K562 (cell line): ENCODE results near the gene MYBL2. TPM values are rescaled to one million over a fixed set of nuclear protein-coding genes. Genes with fewer than 3 reads are reported as not detected.

Experiments
- ATAC-seq: fragments of 200-7000 bp; cut with Tn5 transposase; 3 replicates; pipeline ENCODE4 v1.9.1; 2020; ENCODE audit warnings: moderate library complexity
- BruUV-seq: library from RNA; stranded (reverse); fragments of 400-500 nt; replicated peaks from 2 replicates; lab custom pipeline; 2021; lab: Mats Ljungman, UMichigan
- CTCF ChIA-PET: fragments of 300-600 bp; formaldehyde crosslinking; extraction: SDS; loops from one replicate; lab custom pipeline; 2021; ENCODE audit warnings: low intra/inter-chr PET ratio; lab: Yijun Ruan, JAX
- POLR2A ChIA-PET: fragments of 300-600, 350-650 bp; sonication (Branson Sonifier 250); formaldehyde crosslinking; extraction: SDS; loops from one replicate; lab custom pipeline; 2021; ENCODE audit warnings: antibody characterized with exemption, inconsistent platforms; lab: Yijun Ruan, JAX
- DNase-seq, 4 experiments: peaks; one replicate each; pipeline versions ENCODE4 v3.0.0 to v3.0.0-alpha.2; 2011 to 2018; ENCODE audit warnings: low spot score in 3 of 4, mixed read lengths in 3 of 4; ENCODE audit errors: extremely low read depth in 1 of 4
- FAIRE-seq: peaks from 2 replicates; lab custom pipeline; 2011; peaks lifted over from hg19 to GRCh38; lab: Jason Lieb, UNC
- H2AFZ ChIP-seq: 2 replicates; pipeline ENCODE4 v1.6.0; 2011; ENCODE audit warnings: low read depth, low read length, control low read depth, inconsistent platforms
- H3K27ac ChIP-seq: fragments of 200-600 bp; 3 replicates; pipeline ENCODE4 v1.8.0; 2011; ENCODE audit warnings: low read depth, mild to moderate bottlenecking, control low read depth, inconsistent platforms, low read length, moderate library complexity, mixed read lengths; ENCODE audit errors: extremely low read depth
- H3K27me3 ChIP-seq, 2 experiments: fragments of 300-600 bp in 1 of 2; 2 replicates in 1 of 2; 3 replicates in 1 of 2; pipeline versions ENCODE4 v1.6.0 to v1.8.0; 2011; ENCODE audit warnings: inconsistent platforms in 2 of 2, low read length in 2 of 2, mild to moderate bottlenecking in 1 of 2, mixed read lengths in 1 of 2, moderate library complexity in 1 of 2; ENCODE audit not compliant: control insufficient read depth in 2 of 2, insufficient read depth in 2 of 2
- H3K36me3 ChIP-seq: fragments of 300-600 bp; 3 replicates; pipeline ENCODE4 v1.8.0; 2011; ENCODE audit warnings: mild to moderate bottlenecking, low read length, inconsistent platforms; ENCODE audit not compliant: control insufficient read depth, insufficient read depth
- H3K4me1 ChIP-seq, 2 experiments: fragments of 200-600 bp in 1 of 2; replicated peaks in 1 of 2; 2 replicates in 1 of 2; 3 replicates in 1 of 2; pipeline versions ENCODE4 v1.5.1 to v1.8.0; 2011; ENCODE audit warnings: inconsistent platforms in 2 of 2, low read length in 2 of 2, mild to moderate bottlenecking in 1 of 2, mixed read lengths in 1 of 2, moderate library complexity in 1 of 2; ENCODE audit not compliant: control insufficient read depth in 2 of 2, insufficient read depth in 2 of 2
- H3K4me2 ChIP-seq: 2 replicates; pipeline ENCODE4 v1.6.1; 2011; ENCODE audit warnings: low read length, control low read depth, inconsistent platforms, mixed read lengths; ENCODE audit not compliant: insufficient read depth
- H3K4me3 ChIP-seq: fragments of 200-600 bp; sonication (generic), shearing (Covaris generic); 2 replicates; pipeline ENCODE4 v1.5.1; 2016; ENCODE audit warnings: control low read depth, inconsistent platforms
- H3K79me2 ChIP-seq: fragments of 200-600 bp; 3 replicates; pipeline ENCODE4 v1.8.0; 2011; ENCODE audit warnings: low read length, inconsistent platforms; ENCODE audit not compliant: control insufficient read depth, insufficient read depth
- H3K9ac ChIP-seq, 2 experiments: 2 replicates each; pipeline versions ENCODE4 v1.6.0 to v1.6.1; 2011; ENCODE audit warnings: low read depth in 2 of 2, low read length in 2 of 2, control low read depth in 1 of 2, inconsistent platforms in 1 of 2, mild to moderate bottlenecking in 1 of 2, mixed read lengths in 1 of 2; ENCODE audit not compliant: insufficient read depth in 1 of 2
- H3K9me1 ChIP-seq: one replicate; pipeline ENCODE4 v1.6.0; 2011; ENCODE audit warnings: inconsistent platforms, mild to moderate bottlenecking, low read length, moderate library complexity; ENCODE audit not compliant: control insufficient read depth, insufficient read depth
- H3K9me3 ChIP-seq: replicated peaks from 2 replicates; pipeline ENCODE4 v1.5.1; 2011; ENCODE audit warnings: low read depth, low read length, inconsistent platforms; ENCODE audit not compliant: control insufficient read depth, insufficient read depth
- H4K20me1 ChIP-seq: replicated peaks from 2 replicates; pipeline ENCODE4 v1.6.1; 2011; ENCODE audit warnings: low read length, inconsistent platforms, mixed read lengths; ENCODE audit not compliant: control insufficient read depth, insufficient read depth
- BCL6 ChIP-seq: fragments of 250-450 bp; sonication (Bioruptor Pico); IDR thresholded peaks from 2 replicates; pipeline ENCODE4 v1.4.0; 2020
- BDP1 ChIP-seq: IDR thresholded peaks from 3 replicates; pipeline ENCODE4 v1.6.1; 2011; ENCODE audit not compliant: insufficient read length, insufficient read depth
- BHLHE40 ChIP-seq: IDR thresholded peaks from 2 replicates; pipeline ENCODE4 v1.6.1; 2011; ENCODE audit warnings: low read length, improper control_type of control experiment
- FUS ChIP-seq: fragments of 200-400 bp; formaldehyde crosslinking; optimal IDR thresholded peaks from 2 replicates; pipeline ENCODE3; 2017; ENCODE audit warnings: low read depth, low read length
- HMG20A ChIP-seq: fragments of 450-650 bp; formaldehyde crosslinking; conservative IDR thresholded peaks from 2 replicates; pipeline ENCODE4 v1.4.0; 2020; ENCODE audit warnings: mild to moderate bottlenecking, mixed read lengths
- KDM5B ChIP-seq: fragments of 200-600 bp; sonication (generic); IDR thresholded peaks from 2 replicates; pipeline ENCODE4 v1.6.1; 2012; ENCODE audit warnings: low read depth, mild to moderate bottlenecking, moderate library complexity, low read length, control low read depth, inconsistent platforms; ENCODE audit not compliant: insufficient replicate concordance
- NFRKB ChIP-seq: fragments of 450-650 bp; IDR thresholded peaks from 2 replicates; pipeline ENCODE4 v1.6.1; 2016; ENCODE audit warnings: low read depth
- PHF21A ChIP-seq: fragments of 450-650 bp; IDR thresholded peaks from 2 replicates; pipeline ENCODE4 v1.6.1; 2017; ENCODE audit warnings: low read depth, borderline replicate concordance
- ZKSCAN3 ChIP-seq: fragments of 250-450 bp; sonication (Bioruptor Pico); IDR thresholded peaks from 2 replicates; pipeline ENCODE4 v1.4.0; 2020
- ZNF274 ChIP-seq: IDR thresholded peaks from 2 replicates; pipeline ENCODE4 v1.6.1; 2011; ENCODE audit warnings: low read depth, mild to moderate bottlenecking, low read length, moderate library complexity, borderline replicate concordance
- ZNF354B ChIP-seq: fragments of 250-450 bp; sonication (Bioruptor Pico); IDR thresholded peaks from 2 replicates; pipeline ENCODE4 v1.4.0; 2020
- ZNF696 ChIP-seq: fragments of 250-450 bp; sonication (Bioruptor Pico); conservative IDR thresholded peaks from 2 replicates; pipeline ENCODE4 v1.4.0; 2020; ENCODE audit warnings: mild to moderate bottlenecking, moderate library complexity
- WGBS: fragments of 100-300 bp; shearing (Covaris generic); methylation state at CpG from one replicate; pipeline ENCODE4 v1.1.6; 2016; ENCODE audit warnings: low coverage, mixed read lengths; ENCODE audit not compliant: insufficient coverage; ENCODE audit errors: missing lambda C conversion rate; 5-methylcytosine and 5-hydroxymethylcytosine counted together
- in situ Hi-C: fragments of 300-500 bp; cut with MboI; formaldehyde crosslinking; loops from 4 replicates; pipeline ENCODE4 v1.15.0; 2018; ENCODE audit warnings: inconsistent platforms, mixed read lengths
- intact Hi-C: fragments of 100-400 bp; cut with micrococcal nuclease; formaldehyde crosslinking; loops from 2 replicates; pipeline ENCODE4 v1.14.2; 2022
- polyA plus RNA-seq, 8 experiments: library from polyadenylated mRNA; depleted of rRNA in 4 of 8; stranded (reverse) in 5 of 8; unstranded in 3 of 8; fragments of >200 nt; fragmentation: Nextera tagmentation in 2 of 8; fragmentation: Illumina TruSeq in 1 of 8; extraction: Ambion mirVana in 2 of 8; extraction: Trizol in 1 of 8; gene quantifications; 2 replicates each; pipeline versions ENCODE4 v1.2.1 to v1.2.3, GENCODE V29; 2011 to 2014; ENCODE audit warnings: inconsistent platforms in 1 of 8, missing spikeins in 1 of 8
- total RNA-seq, 7 experiments: library from RNA; depleted of rRNA in 6 of 7; stranded (reverse); fragments of >200 nt in 6 of 7; fragmentation: Illumina TruSeq in 2 of 7; extraction: Trizol in 2 of 7; gene quantifications; 2 replicates each; pipeline versions ENCODE4 v1.2.1 to v1.2.3, GENCODE V29; 2011 to 2021; ENCODE audit warnings: low replicate concordance in 1 of 7
- TF ChIP-seq, protein P1 (sequence below): sonication (generic); formaldehyde crosslinking; IDR thresholded peaks from 2 replicates; pipeline ENCODE4 v1.9.0; 2022; ENCODE audit warnings: mild to moderate bottlenecking, missing genetic modification reagents
- TF ChIP-seq, protein P2 (sequence below), 2 experiments: IDR thresholded peaks in 1 of 2; conservative IDR thresholded peaks in 1 of 2; 2 replicates each; pipeline ENCODE4 v1.6.1; 2016; ENCODE audit warnings: low read depth in 2 of 2, mild to moderate bottlenecking in 1 of 2, missing compliant biosample characterization in 1 of 2, missing genetic modification characterization in 1 of 2, moderate library complexity in 1 of 2
- TF ChIP-seq, protein P3 (sequence below): IDR thresholded peaks from 2 replicates; pipeline ENCODE4 v1.6.1; 2016; ENCODE audit warnings: missing genetic modification characterization, missing compliant biosample characterization
- TF ChIP-seq, protein P4 (sequence below): fragments of 250-450 bp; sonication (Bioruptor Pico); IDR thresholded peaks from 2 replicates; pipeline ENCODE4 v1.4.0; 2020; ENCODE audit warnings: mild to moderate bottlenecking
- TF ChIP-seq, protein P5 (sequence below): fragments of 250-450 bp; sonication (Bioruptor Pico); IDR thresholded peaks from 2 replicates; pipeline ENCODE4 v1.8.0; 2022; ENCODE audit warnings: moderate library complexity, mild to moderate bottlenecking, inconsistent platforms

Gene MYBL2
- total and polyA plus RNA-seq, 9 of the 15 experiments (the other 6 are each of a cell fraction or from before 2014, with no cell fraction given) = 4.4 to 169 (median 52.5) TPM

DNA sequence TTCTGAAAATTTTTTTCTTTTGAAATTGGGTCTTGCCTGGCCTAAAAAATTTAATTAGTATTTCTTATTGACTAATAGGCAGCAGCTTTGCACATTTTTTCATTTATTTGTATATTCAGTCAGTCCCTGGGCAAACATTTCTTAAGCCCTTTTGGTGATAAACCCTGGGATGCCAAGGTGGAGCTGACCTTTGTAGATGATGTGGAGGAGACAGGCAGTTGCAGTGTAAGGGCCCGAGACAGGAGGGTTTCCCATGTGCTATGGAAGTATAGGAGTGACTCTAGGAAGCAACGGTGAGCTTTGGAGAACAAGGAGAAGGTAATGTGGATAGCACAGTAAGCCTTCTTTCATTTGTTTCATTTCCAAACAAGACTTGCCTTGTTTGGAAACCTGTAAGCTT lies 3.5 kb downstream of the MYBL2 start:
- WGBS = 93% methylated on average over 2 of the region's 2 CpGs
- H3K27ac ChIP-seq = no peak overlapping the region
- ATAC-seq = no peak
- peaks cover 52% of the 10 kb centered on the region; the same call in 2 of the 3 replicates for H3K36me3 ChIP-seq
- DNase-seq = no peak
- H3K9me3 ChIP-seq = no peaks in the 10 kb centered on the region
- CTCF ChIA-PET = no interaction called here
- intact Hi-C loops = no loop called here
- POLR2A ChIA-PET = interaction anchor here (0.6 to 1.3 kb wide), 8 partner anchors 9 to 1893 kb away, joined by 3 to 7 read pairs (median 3); partner anchors contain the start of gene KCNS1
- FAIRE-seq = no peak
- H4K20me1 ChIP-seq = peaks cover 15% of the 10 kb centered on the region; the same call in 1 of the 2 replicates
- H3K4me2 ChIP-seq = no peak overlapping the region
- H2AFZ ChIP-seq = no peak overlapping the region
- in situ Hi-C loops = no loop called here
- peaks cover 13 to 35% of the 10 kb centered on the region in 2 experiments for H3K4me1 ChIP-seq
- no TSS peak for BruUV-seq
- H3K9me1 ChIP-seq = no peaks in the 10 kb centered on the region
- H3K9ac ChIP-seq = no peak overlapping the region
- H3K4me3 ChIP-seq = no peak overlapping the region
- no peaks in the 10 kb centered on the region for H3K27me3 ChIP-seq
- peaks cover 42% of the 10 kb centered on the region for H3K79me2 ChIP-seq
- TF ChIP-seq PHF21A (no peak), NFRKB (no peak), BDP1 (no peak), KDM5B (no peak), HMG20A (CRISPR knock-in tag) (no peak), ZNF354B (CRISPR knock-in tag) (no peak), BCL6 (CRISPR knock-in tag) (no peak), ZNF696 (CRISPR knock-in tag) (no peak), BHLHE40 (no peak), ZNF274 (no peak), FUS (no peak), ZKSCAN3 (CRISPR knock-in tag) (no peak)
- TF ChIP-seq, protein P1, sequence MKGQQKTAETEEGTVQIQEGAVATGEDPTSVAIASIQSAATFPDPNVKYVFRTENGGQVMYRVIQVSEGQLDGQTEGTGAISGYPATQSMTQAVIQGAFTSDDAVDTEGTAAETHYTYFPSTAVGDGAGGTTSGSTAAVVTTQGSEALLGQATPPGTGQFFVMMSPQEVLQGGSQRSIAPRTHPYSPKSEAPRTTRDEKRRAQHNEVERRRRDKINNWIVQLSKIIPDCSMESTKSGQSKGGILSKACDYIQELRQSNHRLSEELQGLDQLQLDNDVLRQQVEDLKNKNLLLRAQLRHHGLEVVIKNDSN = no peak
- TF ChIP-seq, protein P2, sequence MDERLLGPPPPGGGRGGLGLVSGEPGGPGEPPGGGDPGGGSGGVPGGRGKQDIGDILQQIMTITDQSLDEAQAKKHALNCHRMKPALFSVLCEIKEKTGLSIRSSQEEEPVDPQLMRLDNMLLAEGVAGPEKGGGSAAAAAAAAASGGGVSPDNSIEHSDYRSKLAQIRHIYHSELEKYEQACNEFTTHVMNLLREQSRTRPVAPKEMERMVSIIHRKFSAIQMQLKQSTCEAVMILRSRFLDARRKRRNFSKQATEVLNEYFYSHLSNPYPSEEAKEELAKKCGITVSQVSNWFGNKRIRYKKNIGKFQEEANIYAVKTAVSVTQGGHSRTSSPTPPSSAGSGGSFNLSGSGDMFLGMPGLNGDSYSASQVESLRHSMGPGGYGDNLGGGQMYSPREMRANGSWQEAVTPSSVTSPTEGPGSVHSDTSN (CRISPR knock-in tag; IDR thresholded peaks at IDR 0.05; ENCODE audit: low read depth) = no peak
- TF ChIP-seq, protein P2 (tag; conservative IDR thresholded peaks at IDR 0.05; ENCODE audit: low read depth) = no peak
- TF ChIP-seq, protein P3, sequence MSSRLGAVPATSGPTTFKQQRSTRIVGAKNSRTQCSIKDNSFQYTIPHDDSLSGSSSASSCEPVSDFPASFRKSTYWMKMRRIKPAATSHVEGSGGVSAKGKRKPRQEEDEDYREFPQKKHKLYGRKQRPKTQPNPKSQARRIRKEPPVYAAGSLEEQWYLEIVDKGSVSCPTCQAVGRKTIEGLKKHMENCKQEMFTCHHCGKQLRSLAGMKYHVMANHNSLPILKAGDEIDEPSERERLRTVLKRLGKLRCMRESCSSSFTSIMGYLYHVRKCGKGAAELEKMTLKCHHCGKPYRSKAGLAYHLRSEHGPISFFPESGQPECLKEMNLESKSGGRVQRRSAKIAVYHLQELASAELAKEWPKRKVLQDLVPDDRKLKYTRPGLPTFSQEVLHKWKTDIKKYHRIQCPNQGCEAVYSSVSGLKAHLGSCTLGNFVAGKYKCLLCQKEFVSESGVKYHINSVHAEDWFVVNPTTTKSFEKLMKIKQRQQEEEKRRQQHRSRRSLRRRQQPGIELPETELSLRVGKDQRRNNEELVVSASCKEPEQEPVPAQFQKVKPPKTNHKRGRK (tag) = no peak
- TF ChIP-seq, protein P4, sequence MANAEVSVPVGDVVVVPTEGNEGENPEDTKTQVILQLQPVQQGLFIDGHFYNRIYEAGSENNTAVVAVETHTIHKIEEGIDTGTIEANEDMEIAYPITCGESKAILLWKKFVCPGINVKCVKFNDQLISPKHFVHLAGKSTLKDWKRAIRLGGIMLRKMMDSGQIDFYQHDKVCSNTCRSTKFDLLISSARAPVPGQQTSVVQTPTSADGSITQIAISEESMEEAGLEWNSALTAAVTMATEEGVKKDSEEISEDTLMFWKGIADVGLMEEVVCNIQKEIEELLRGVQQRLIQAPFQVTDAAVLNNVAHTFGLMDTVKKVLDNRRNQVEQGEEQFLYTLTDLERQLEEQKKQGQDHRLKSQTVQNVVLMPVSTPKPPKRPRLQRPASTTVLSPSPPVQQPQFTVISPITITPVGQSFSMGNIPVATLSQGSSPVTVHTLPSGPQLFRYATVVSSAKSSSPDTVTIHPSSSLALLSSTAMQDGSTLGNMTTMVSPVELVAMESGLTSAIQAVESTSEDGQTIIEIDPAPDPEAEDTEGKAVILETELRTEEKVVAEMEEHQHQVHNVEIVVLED (CRISPR knock-in tag) = no peak
- TF ChIP-seq, protein P5, sequence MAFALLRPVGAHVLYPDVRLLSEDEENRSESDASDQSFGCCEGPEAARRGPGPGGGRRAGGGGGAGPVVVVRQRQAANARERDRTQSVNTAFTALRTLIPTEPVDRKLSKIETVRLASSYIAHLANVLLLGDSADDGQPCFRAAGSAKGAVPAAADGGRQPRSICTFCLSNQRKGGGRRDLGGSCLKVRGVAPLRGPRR (CRISPR knock-in tag) = no peak
